Skeletal muscle tissue (tissue), 4 donors: Measurements from ENCODE around the gene MT1M. TPM values are rescaled to one million over a fixed set of nuclear protein-coding genes. Genes with fewer than 3 reads are reported as not detected.
"Not testable (repeated sequence)": the region's sequence is repeated elsewhere in the genome, so short reads cannot be mapped to it uniquely, and the experiment has no call there.

Source experiments
- H3K27ac ChIP-seq: one replicate; pipeline ENCODE4 v1.7.0; 2013; ENCODE audit warnings: mild to moderate bottlenecking, low read depth, low read length, inconsistent platforms
- H3K27me3 ChIP-seq, 3 donors: one replicate each; pipeline ENCODE4 v1.7.0; 2013; ENCODE audit warnings: low read length in 3 of 3; ENCODE audit not compliant: control insufficient read depth in 3 of 3, insufficient read depth in 3 of 3
- H3K36me3 ChIP-seq, 3 donors: one replicate each; pipeline ENCODE4 v1.7.0; 2013; ENCODE audit warnings: low read length in 3 of 3; ENCODE audit not compliant: control insufficient read depth in 3 of 3, insufficient read depth in 3 of 3
- H3K4me1 ChIP-seq, 3 donors: one replicate each; pipeline ENCODE4 v1.7.0; 2013; ENCODE audit warnings: low read length in 3 of 3, mild to moderate bottlenecking in 3 of 3; ENCODE audit not compliant: control insufficient read depth in 3 of 3, insufficient read depth in 3 of 3
- H3K4me3 ChIP-seq, 3 donors: one replicate each; pipeline ENCODE4 v1.7.0; 2013; ENCODE audit warnings: low read length in 3 of 3
- H3K9ac ChIP-seq, 3 donors: one replicate each; pipeline ENCODE4 v1.7.0; 2013; ENCODE audit warnings: low read length in 3 of 3, mild to moderate bottlenecking in 3 of 3, moderate library complexity in 2 of 3, low read depth in 1 of 3
- H3K9me3 ChIP-seq, 3 donors: one replicate each; pipeline ENCODE4 v1.7.0; 2013; ENCODE audit warnings: low read length in 3 of 3; ENCODE audit not compliant: control insufficient read depth in 3 of 3
- total RNA-seq: library from RNA; depleted of rRNA; stranded (reverse); fragments of >200 nt; gene quantifications from one replicate; pipeline ENCODE4 v1.2.3, GENCODE V29; 2014
- donor health status: Osteomylitis.

The MT1M gene
- total RNA-seq, 1 donor from 2014 or later = 2.1 TPM

GRCh38 chr16:56616608-56617211 is 15.7 kb upstream of the MT1M start:
- H3K27me3 ChIP-seq = no peaks in the 10 kb centered on the region
- no peaks in the 10 kb centered on the region for H3K9me3 ChIP-seq
- H3K4me3 ChIP-seq = peak overlapping the region; percentile 66 to 79 (median 68)
- H3K36me3 ChIP-seq = no peaks in the 10 kb centered on the region
- H3K27ac ChIP-seq = peak overlapping the region; percentile 38
- peak overlapping the region; percentile 58 to 83 (median 74) for H3K9ac ChIP-seq
- peaks cover 15 to 22% (median 21%) of the 10 kb centered on the region in 3 donors for H3K4me1 ChIP-seq

GRCh38 chr16:56617212-56618085 is 15.0 kb upstream of the MT1M start:
- Histone ChIP-seq H3K4me1 (peaks cover 11 to 21% (median 16%) of the 10 kb centered on the region in 3 donors), H3K27me3 (no peaks in the 10 kb centered on the region), H3K36me3 (no peaks in the 10 kb centered on the region), H3K4me3 (peak overlapping the region; percentile 66 to 79 (median 68)), H3K27ac (peak overlapping the region; percentile 38), H3K9me3 (no peaks in the 10 kb centered on the region), H3K9ac (peak overlapping the region; percentile 61 to 83 (median 77))

DNA sequence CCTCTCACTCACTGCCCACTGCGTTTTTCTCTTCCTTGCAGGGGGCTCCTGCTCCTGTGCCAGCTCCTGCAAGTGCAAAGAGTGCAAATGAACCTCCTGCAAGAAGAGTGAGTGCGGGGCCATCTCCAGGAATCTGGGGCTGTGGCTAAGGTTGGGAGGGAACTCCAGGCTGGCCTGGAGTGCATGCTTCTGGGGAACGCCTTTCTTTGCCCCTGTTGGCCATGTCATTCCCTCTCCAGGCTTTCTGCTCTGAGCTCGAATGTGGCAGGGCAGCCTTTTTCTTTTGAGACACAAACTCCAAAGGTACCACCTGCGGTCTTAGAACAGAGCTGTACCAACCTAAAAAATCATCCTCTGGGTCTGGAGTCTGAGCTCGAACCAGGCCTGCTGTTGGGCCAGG is 14.3 kb upstream of the MT1M start:
- H3K27ac ChIP-seq = peak overlapping the region; percentile 38
- H3K4me1 ChIP-seq = peaks cover 11 to 21% (median 16%) of the 10 kb centered on the region in 3 donors
- H3K9ac ChIP-seq = peak overlapping the region in 1 of 3 donors; percentile 83
- H3K27me3 ChIP-seq = no peaks in the 10 kb centered on the region
- H3K36me3 ChIP-seq = no peaks in the 10 kb centered on the region
- H3K4me3 ChIP-seq = no peak overlapping the region
- no peaks in the 10 kb centered on the region for H3K9me3 ChIP-seq

- Histone ChIP-seq H3K9ac (no peak overlapping the region), H3K4me1 (peaks cover 11 to 28% (median 21%) of the 10 kb centered on the region in 3 donors), H3K36me3 (no peaks in the 10 kb centered on the region), H3K9me3 (no peaks in the 10 kb centered on the region), H3K27me3 (no peaks in the 10 kb centered on the region), H3K27ac (no peak overlapping the region), H3K4me3 (no peak overlapping the region)
Observed at GRCh38 chr16:56620339-56620897, 12.0 kb upstream of the MT1M start.

- H3K27me3 ChIP-seq, H3K9me3 ChIP-seq, H3K27ac ChIP-seq, H3K4me3 ChIP-seq, H3K36me3 ChIP-seq, H3K9ac ChIP-seq: not testable (repeated sequence)
- peaks cover 18 to 39% (median 32%) of the 10 kb centered on the region in 3 donors for H3K4me1 ChIP-seq
Observed at GRCh38 chr16:56621665-56622445, 10.6 kb upstream of the MT1M start.

- H3K4me3 ChIP-seq, H3K27me3 ChIP-seq, H3K36me3 ChIP-seq, H3K27ac ChIP-seq, H3K9me3 ChIP-seq, H3K9ac ChIP-seq: not testable (repeated sequence)
- H3K4me1 ChIP-seq = peaks cover 15 to 31% (median 26%) of the 10 kb centered on the region in 3 donors
Observed at GRCh38 chr16:56623184-56623583, 9.3 kb upstream of the MT1M start.

- Histone ChIP-seq H3K4me3 (no peak overlapping the region), H3K9me3 (no peaks in the 10 kb centered on the region), H3K36me3 (no peaks in the 10 kb centered on the region), H3K9ac (no peak overlapping the region), H3K27ac (no peak overlapping the region), H3K4me1 (peaks cover 15 to 30% (median 27%) of the 10 kb centered on the region in 3 donors), H3K27me3 (no peaks in the 10 kb centered on the region)
Observed at GRCh38 chr16:56623637-56624036, 8.8 kb upstream of the MT1M start.

- Histone ChIP-seq H3K36me3 (no peaks in the 10 kb centered on the region), H3K4me1 (peaks cover 27 to 41% (median 38%) of the 10 kb centered on the region in 3 donors), H3K9ac (peak within 1 kb of the TSS; percentile 88 to 98 (median 97)), H3K27ac (peak within 1 kb of the TSS; percentile 90), H3K9me3 (no peaks in the 10 kb centered on the region), H3K4me3 (peak within 1 kb of the TSS; percentile 88 to 95 (median 90)), H3K27me3 (no peaks in the 10 kb centered on the region)
Observed at GRCh38 chr16:56625140-56625942, 7.1 kb upstream of the MT1M start, which contains the start of gene MT1E. TSS of gene MT1E (plus strand) at chr16:56625781. CDS start at chr16:56625852, 71 bp downstream.
